ENCODE data around the gene CLMN.

DNA sequence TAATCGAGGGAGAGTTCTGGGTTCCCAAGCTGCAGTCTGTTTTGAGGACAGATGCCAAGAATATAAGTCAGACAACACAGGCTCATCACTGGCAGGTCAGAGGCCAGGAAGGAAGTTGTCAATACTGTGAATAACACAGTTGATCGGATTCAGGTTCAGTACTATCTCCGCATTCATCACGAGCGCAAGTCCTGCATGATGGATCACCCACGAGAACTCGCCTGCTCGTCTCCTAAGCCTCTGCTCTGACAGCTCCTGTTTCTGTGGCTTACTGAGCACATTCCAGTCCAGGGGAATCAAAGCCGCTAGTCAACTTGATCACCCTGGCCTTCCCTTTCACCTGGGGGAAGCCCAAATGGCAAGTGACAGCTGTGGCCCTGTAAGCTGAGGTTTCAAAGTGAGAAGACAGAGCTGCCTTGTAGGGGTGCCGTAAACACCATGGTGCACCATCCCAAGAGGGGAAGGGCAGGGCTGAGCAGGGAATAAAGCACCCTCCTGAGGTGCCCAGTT is 102.3 kb downstream of the CLMN start:
- TF ChIP-seq, protein P1, sequence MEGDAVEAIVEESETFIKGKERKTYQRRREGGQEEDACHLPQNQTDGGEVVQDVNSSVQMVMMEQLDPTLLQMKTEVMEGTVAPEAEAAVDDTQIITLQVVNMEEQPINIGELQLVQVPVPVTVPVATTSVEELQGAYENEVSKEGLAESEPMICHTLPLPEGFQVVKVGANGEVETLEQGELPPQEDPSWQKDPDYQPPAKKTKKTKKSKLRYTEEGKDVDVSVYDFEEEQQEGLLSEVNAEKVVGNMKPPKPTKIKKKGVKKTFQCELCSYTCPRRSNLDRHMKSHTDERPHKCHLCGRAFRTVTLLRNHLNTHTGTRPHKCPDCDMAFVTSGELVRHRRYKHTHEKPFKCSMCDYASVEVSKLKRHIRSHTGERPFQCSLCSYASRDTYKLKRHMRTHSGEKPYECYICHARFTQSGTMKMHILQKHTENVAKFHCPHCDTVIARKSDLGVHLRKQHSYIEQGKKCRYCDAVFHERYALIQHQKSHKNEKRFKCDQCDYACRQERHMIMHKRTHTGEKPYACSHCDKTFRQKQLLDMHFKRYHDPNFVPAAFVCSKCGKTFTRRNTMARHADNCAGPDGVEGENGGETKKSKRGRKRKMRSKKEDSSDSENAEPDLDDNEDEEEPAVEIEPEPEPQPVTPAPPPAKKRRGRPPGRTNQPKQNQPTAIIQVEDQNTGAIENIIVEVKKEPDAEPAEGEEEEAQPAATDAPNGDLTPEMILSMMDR (IDR thresholded peaks at IDR 0.05): no peak
- no peak for TF ChIP-seq POLR2A (IDR thresholded peaks at IDR 0.05)
- TF ChIP-seq POLR2AphosphoS5 (IDR thresholded peaks at IDR 0.05): no peak
- no peak for TF ChIP-seq EP300 (IDR thresholded peaks at IDR 0.05)
